NCI-H2107 treated with DMSO at 0.1 percent for 48 hours (cell line): Measurements from ENCODE around the gene SLC25A17.
"Not testable (repeated sequence)": the region's sequence is repeated elsewhere in the genome, so short reads cannot be mapped to it uniquely, and the experiment has no call there.

Source experiments
- DNase-seq: peaks from one replicate; lab custom pipeline; 2025; ENCODE audit not compliant: unreplicated experiment; lab: John Stamatoyannopoulos, UW

Gene SLC25A17, protein sequence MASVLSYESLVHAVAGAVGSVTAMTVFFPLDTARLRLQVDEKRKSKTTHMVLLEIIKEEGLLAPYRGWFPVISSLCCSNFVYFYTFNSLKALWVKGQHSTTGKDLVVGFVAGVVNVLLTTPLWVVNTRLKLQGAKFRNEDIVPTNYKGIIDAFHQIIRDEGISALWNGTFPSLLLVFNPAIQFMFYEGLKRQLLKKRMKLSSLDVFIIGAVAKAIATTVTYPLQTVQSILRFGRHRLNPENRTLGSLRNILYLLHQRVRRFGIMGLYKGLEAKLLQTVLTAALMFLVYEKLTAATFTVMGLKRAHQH

GRCh38 chr22:40818747-40819598, at the start of gene SLC25A17:
SLC25A17 (minus strand) TSS chr22:40819346; CDS start chr22:40819248, 98 bp downstream.
- DNase-seq: peak; percentile 33

- DNase-seq: not testable (repeated sequence)
These were observed 49.2 kb upstream of the SLC25A17 start for GRCh38 chr22:40868379-40868778.

GRCh38 chr22:40867109-40867508, 48.0 kb upstream of the SLC25A17 start:
- no peak for DNase-seq

DNA sequence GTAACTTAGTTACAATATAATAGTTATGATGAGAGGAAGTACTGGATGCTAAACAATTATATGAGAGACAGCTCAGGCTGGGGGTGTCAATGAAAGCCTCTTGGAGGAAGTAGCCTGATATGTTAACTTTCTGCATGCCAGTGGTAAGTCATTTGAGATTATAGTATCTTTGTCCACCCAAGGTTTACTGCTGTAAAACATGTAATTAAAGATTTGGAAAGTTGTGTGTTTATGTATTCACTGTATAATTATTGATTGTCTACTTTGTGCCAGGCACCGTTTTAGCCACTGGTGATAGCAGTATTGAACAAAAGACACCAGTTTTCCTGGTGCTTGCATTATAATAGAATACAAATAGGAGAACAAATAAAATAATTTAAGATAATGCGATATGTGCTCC, 43.4 kb upstream of the SLC25A17 start:
- DNase-seq: no peak

DNA sequence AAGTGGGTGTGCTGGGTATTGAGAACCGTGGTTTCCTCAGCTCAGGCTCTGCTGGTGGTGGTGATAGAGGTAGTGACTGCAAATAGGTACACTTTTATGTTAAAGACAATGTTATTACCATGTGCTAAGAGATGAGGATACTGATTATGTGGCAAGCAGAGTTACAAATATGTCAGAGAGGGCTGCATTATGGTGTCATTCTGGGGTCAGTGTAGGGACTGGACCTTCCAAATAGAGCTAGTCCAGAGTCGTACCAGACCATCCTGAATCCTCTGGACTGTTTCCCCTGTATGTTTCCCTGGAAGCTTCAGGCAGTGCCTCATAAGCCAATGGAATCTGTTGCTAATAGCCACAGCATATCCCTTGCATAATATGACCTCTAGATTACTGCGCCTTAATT, 42.9 kb upstream of the SLC25A17 start, which contains the start of gene DNAJB7:
Gene DNAJB7 (minus strand): TSS at position 101 of the 400 bp plus-strand sequence. CDS start 119 bp downstream, outside the sequence.
- DNase-seq: no peak

GRCh38 chr22:40857309-40857855, 38.2 kb upstream of the SLC25A17 start:
- DNase-seq: no peak

DNA sequence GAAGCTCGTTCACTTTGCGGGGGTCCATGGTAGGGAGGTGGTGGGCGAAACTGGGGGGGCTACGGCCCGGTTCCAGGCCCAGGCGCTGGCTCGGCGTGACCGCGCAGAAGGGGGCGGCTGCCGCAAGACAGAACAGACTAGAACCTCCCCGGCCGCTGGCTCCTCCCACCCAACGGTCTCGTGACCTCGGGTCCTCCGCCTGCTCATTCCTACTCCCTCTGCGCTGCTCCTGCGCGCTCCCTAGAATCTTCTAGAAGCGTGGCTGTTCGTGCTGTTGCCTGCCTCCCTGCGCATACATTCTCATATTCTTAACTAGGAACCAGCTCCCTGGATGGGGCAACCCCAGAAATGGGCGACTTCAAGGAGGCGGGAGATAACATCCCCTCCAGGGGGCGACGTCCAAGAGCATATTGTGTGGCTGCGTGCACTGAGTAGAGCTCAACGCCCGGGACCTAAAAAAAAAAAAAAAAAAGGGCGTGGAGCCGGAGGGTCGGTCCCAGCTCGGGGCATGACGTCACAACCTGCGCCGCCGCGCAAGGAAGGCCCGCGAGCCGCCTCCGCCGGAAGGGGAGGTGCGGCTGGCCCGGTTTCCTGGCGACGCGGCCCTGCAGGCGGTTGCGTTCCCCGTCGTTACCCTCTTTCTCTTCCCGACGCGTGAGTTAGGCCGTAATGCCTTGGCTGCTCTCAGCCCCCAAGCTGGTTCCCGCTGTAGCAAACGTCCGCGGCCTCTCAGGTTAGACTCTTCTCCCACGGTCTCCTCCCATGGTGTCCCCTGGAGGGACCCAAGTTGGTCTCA, 37.6 kb upstream of the SLC25A17 start, which contains the start of the genes ST13 and XPNPEP3:
Gene ST13 (minus strand): TSS at position 127 of the 796 bp plus-strand sequence. CDS start 99 bp downstream, at position 28.
Gene XPNPEP3 (plus strand): TSS at position 636 of the 796 bp plus-strand sequence. CDS start 34 bp downstream, at position 670.
- peak; percentile 74 for DNase-seq

DNA sequence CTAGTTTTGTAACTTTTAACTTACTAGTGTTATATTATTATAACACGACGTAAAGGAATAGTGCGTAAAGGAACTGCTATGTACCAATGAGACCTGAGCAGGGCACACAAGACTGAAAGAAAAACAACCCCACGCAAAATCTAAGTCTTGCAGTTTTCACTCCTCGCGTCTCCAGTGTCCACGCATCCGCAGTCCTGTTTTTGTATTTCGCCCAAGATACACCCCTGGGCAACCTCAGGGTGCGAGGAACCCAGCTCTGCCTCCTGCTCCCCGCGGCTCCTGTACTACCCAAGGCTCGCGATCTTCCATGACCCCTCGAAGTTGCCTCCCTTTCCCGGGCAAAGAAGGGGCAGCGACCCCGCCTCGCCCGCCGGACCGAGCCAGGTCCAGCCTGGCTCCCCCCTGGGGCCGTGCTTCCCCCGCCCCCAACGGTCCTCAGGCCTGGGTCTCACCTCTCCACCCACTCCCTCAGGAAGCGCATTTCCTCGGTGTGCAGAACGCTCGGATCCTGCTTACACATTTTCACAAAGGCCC, 36.9 kb upstream of the SLC25A17 start:
- no peak for DNase-seq

DNA sequence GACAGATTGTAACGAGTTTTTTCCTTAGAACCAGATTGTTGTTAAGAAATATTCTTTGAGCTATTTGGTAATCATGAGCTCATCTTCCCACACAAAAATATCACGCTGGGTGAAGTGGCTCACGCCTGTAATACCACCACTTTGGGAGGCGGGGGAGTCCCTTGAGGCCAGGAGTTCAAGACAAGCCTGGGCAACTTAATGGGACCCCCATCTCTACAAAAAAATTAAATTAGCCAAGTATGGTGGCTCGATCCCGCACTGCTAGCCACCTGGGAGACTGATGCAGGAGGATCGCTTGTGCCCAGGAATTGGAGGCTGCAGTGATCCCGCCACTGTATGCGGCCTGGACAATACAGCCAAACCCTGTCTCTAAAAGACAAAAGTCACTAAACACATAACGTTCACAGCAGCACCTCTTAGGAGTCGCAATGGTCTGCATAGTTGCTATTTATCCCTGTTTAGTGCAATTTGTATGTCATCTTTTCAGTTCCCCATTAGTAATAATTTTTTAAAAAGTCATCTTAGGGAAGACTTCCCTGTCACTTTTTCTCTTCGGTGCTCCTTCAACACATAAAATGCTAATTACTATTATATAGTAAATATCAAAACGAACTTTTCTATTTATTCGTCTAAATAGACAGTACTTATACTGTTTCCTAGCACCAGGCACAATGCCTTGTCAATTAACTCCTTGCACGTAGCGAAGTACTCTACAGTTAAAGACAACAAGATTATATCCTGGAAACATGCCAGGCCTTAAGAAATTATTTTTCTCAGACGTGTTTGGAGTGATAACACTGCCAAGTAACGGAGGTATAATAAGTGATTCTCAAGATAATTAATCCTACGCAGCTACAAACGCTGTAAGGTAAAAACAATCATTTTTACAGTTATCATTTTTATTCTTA, 36.2 kb upstream of the SLC25A17 start:
- no peak for DNase-seq

DNA sequence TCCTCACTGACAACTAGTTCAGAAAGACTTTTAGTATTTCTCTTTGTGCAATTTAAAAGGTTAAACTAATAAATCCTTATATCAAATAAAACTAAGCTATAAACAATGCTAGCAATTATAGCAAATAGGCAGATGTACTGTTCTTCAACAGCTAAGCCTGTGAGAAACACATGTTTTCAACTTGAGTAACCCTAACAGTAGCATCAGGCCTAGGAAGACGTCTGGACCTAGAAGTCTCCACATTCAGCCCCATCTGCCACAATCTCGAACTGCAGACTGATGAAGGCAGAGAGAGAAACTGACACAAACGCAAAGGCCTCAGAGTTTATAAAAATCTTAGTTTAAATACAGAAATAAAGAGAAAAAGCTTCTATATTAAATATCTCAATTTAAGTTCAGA, 34.8 kb upstream of the SLC25A17 start:
- DNase-seq: no peak

DNA sequence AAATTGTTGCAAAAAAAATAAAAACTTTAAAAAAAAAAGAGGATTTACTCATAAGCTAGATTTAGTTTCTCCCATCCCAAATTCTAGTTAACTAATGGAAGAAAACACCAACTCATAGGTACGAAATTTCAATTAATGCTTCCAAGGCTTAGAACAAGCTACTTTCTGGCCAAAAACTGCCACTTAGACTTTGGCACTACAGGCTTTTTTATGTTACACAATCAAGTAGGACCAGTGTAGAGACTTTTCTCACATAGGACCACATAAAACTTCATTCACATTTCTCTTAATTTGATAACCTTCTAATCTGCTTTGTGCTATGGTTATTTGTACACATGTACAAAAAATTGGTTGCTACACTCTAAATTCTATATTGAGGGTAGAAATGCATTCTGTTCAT, 34.2 kb upstream of the SLC25A17 start:
- no peak for DNase-seq

- DNase-seq: not testable (repeated sequence)
These were observed 26.7 kb upstream of the SLC25A17 start for GRCh38 chr22:40845816-40846215.

- no peak for DNase-seq
These were observed 25.8 kb upstream of the SLC25A17 start for GRCh38 chr22:40844951-40845350.

GRCh38 chr22:40838486-40838885, 19.3 kb upstream of the SLC25A17 start:
- DNase-seq: no peak

DNA sequence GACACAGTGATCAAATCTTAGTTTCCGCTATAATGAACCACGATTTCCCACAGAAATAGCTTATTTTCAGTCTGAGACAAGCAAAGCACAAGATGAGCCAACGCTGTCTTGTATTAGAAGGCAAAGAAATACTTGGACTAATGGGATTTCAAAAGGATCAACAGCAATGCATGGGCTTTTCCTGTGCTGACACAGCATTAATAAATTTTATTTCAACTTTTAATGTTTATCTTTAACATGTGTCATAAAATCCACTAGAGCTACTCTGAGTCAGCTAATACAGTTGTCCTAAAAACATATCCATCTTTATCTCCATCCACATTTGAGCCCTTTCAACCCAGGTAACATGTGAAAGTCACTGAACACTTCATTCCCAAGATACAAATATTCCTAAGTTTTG, 15.5 kb upstream of the SLC25A17 start:
- DNase-seq: no peak

DNA sequence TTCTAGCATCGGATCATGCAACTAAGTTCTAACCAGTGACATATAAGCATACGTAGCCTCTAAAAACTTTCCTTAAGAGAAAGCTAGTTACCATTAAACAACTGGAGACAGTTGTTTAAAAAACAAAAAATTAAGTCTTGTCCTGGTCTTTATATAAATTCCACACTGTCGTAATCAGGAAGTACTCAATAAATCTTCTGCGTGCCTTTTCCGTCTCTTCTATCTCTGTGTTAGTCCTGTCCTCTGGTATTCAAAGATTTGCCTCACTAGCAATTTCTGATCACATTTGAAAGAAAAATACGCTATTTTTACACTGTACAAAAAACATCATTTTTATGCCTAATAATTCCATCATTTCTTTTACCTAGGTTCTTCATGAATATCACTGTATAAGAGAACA, 10.0 kb upstream of the SLC25A17 start:
- DNase-seq: no peak

- DNase-seq: no peak
These were observed 8.0 kb upstream of the SLC25A17 start for GRCh38 chr22:40826984-40827741.

GRCh38 chr22:40826292-40826691, 7.1 kb upstream of the SLC25A17 start:
- DNase-seq: not testable (repeated sequence)

DNA sequence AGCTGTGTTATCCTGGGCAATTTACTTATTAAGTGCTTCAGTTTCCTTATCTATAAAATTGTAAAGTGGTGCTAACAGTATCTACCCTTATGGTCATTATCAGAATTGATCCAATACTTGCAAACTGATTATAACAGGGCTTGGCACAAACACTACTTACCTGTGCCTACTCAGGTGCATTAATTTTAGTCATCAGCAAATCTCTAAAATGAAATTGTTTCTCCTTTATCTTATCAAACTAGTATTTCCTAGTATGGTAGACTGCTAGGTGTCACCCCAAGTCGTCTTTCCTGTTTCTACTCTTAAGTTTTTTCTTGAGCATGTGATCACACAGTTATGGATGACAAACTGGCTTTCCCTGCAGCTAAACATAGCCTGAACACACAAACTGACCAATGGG, 4.3 kb upstream of the SLC25A17 start:
- no peak for DNase-seq
